GM18526 (cell line): ENCODE measurements around the gene PHB1.

Experiments used
- POLR2A ChIP-seq: IDR thresholded peaks from 3 replicates; pipeline ENCODE4 v1.6.1; 2011; ENCODE audit not compliant: insufficient read length; ENCODE audit errors: extremely low read depth

PHB1 gene

DNA sequence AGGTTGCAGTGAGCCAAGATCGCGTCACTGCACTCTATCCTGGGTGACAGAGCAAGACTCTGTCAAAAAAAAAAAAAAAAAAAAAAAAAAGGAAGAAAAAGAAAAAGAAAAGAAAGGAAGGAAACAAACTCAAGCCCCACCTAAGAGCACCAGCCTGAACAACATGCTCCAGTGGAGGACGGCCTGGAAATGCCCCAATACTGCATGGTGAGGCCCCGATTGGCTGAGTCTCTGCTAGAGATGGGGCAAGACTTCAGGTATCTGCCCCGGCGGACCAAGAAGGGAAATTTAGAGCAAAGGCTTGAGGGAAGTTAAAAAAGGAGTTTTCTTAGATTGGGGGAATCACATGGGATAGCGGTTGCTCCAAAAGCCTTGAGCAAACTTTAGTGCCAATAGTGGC lies 42.3 kb downstream of the PHB1 start:
- no peak for TF ChIP-seq POLR2A

DNA sequence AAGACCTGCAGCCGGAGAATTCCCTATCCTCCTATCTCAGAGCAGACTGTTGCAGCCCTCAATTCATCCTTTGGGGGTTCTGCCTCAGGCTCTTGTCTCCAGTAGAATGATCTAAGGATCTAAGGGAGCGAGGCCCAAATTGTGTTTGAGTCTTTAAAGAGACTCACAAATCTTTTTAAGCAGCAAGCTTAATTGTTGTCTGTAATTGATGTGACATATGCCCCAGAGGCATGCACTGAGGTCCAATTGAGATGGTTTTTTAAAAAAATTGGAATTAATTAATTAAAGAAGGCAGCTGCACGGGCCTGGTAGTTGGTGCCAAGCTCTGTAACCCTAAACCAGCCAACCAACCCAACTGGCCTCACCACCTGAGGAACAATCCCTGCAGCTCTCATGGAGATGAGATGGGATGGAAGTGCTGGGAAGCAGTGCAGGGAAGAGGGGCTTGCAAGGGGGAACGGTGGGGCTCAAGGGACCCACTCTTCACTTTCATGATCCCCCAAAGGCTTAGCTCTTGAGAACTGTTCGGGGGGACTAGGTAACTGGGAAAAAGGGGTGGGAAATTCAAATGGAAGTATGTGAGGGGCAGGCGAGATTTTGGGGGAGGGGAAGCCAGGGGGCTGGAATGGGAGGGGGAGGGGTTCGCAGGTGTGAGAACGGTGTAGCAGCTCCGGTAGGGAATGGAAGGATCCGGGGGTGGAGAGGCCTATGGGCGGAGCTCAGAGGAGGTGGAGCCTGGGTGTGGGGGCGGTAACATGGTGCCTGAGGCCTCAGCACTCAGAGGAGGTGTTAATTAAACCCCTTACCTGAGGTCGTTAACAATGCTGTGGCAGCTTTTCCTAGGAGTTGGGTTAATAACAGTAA lies 43.5 kb downstream of the PHB1 start:
- TF ChIP-seq POLR2A = no peak

DNA sequence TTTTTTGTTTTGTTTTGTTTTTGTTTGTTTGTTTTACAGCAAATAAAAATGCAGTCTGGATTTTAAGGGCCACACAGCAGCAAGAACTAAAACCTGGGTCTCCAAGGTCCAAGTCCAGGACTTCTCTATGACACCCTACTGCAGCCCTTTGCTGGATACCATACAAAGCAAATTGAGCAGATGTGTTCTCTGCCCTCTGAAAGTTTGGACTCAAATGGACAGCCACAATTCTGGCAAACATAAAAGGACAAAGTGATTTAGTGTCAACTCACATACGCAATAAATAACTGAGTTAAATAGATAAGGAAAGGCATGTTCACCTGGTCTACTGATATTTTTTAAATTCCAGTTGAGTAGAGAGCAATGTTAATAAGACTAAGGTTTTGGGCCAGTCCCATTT lies 44.9 kb downstream of the PHB1 start:
- TF ChIP-seq POLR2A = no peak

DNA sequence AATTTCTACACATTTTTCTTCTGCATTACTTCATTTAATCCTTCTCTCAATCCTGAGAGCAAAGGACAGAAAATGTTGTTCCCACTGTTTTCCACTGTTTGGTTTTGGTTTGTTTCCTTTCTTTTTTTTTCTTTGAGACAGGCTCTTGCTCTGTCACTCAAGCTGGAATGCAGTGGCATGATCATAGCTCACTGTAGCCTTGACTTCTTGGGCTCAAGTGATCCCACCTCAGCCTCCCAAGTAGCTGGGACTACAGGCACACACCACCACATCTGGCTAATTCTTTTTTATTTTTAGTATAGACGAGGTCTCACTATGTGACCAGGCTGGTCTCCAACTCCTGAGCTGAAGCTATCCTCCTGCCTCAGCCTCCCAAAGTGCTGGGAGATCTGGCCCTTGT lies 45.6 kb downstream of the PHB1 start:
- TF ChIP-seq POLR2A = no peak

DNA sequence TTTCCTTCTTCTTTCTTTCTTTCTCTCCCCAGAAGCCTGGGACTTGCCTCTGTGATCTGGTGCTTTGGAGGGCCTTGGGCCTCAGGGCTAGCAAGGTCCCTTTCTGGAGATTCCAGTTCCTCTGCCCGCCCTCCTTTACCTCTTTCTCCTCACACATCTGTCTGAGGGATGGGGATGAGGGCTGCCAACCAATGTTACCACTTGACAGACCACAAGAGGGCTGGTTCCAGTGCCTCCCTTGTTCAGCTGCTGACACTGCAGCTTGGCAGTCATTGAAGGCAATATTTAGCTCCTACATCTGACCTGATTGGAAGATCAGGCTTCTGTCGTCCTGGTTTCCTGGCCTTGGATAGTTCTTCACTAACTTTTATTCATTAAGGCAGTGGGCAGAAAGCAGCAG lies 49.0 kb downstream of the PHB1 start:
- no peak for TF ChIP-seq POLR2A

DNA sequence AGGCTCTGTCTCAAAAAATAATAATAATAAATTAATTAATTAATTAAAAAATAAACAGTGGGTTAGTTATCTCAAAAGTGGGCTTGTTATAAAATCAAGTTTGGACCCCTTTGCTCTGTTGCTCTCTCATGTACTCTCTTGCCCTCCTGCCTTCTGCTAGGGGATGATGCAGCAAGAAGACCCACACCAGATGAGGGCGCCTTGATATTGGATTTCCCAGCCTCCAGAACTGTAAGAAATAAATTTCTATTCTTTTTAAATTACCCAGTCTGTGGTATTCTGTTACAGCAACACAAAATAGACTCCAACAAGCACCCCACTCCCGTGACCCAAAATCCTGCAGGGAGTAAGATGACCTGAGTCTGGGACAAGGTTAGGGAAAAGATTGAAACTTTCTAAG lies 50.6 kb downstream of the PHB1 start:
- no peak for TF ChIP-seq POLR2A

DNA sequence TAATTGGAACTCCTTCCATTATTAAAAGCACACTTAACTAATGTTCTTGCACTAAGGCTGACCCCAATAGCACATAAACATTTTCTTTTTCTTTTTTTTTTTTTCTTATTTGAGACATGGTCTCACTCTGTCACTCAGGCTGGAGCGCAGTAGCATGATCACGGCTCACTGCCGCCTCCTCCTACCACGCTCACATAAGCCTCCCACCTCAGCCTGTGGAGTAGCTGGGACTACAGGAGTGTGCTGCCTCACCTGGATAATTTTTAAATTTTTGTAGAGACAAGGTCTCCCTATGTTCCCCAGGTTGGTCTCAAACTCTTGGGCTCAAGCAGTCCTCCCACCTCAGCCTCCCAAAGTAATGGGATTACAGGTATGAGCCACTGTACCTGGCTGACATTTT lies 51.4 kb downstream of the PHB1 start:
- TF ChIP-seq POLR2A = no peak

DNA sequence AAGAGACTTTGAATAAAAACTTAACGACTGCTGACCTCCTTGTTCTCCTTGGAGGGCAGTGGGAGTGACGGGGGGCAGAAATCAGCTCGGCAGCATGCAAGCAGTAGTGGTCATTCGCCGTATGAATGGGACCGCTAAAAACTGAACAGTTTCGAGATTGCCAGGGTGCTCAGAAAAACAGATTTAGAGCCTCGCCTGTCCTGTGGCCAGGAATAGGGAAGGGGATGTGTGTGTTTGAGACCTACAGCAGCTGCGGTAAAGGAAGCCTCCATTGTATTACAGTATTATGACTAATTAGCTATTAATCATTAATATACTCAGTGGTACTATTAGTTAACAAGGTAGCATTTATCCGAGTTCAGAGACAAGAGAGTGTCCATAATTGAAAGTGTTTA lies 52.0 kb downstream of the PHB1 start:
- no peak for TF ChIP-seq POLR2A

DNA sequence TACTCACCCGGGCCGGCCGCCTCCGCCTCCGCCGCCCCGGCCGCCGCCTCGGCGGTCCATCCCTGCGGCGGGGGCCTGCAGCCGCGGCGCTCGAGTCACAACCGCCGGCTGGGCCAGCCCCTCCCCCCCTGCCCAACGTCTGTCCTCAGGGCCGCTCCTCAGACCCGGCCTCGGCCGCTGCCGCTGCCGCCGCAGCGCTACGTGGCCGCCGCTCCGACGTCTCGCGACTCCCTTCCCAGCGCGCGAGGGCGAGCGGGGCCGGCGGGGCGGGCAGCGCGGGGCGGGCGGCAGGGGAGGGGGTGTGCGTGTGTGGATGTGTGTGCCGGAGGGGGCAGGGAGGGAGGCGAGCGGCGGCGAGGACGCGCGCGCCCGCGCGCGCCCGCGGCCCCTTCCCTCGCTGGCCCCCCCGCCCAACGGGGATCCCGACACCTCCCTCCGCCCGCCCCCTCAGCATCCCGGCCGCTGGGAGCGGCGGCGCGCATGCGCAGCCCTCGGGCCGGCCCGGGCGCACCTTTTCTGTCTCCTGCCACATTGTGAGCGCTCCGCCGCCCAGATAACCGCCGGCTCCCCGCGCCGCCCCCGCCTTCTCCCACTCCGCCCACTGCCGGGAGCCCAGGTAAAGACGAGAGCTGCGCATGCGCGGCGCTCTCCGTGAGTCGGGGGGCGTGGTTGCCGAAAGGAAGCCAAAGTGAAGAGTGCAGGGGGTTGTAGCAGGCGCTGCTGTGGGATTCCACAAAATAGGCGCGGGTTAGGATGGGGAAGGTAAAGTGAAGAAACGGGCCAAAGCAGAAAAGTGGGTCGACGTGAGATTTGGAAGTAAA lies 52.6 kb downstream of the PHB1 start, which contains the start of gene ZNF652:
Gene ZNF652 (minus strand): TSS at position 349 of the 821 bp plus-strand sequence. CDS start 44,525 bp downstream, outside the sequence.
- peak; percentile 16 for TF ChIP-seq POLR2A

DNA sequence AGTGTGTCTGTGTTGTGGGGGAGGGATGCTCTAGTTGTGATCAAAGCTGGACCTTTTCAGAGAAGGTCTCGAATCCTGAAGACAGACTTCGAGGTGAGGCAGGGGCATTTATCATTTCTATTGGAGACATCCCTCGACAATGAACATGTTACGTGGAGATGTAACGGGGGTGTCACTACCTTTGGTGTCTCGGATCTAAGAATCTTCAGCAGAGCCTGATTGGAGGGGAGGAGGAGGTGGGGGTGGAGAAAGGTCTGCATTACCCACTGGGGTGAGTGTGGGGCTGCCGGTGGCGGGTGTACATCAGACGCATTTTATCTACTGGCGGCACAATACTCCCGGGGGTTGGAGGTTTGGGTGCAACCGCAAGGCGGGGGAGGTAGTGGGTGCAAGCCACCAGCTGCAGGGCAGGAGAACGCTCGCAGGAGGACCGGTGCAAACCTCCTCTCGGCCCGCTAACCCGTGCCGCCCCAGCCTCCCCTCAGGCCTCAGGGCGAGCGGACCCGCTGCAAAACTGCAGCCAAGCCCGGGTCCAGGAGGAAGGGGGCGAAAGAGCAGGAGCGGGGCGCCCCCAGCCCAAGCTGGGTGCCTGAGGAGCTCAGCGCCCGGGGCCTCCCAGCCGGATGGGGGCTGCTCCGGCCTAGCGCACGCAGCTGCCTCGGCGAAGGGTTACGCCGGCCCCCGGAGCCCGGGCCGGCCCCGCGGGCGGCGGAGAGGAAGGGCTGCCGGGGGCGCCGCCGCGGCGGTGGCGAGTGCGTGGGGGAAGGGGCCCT lies 53.4 kb downstream of the PHB1 start:
- peak; percentile 70 for TF ChIP-seq POLR2A

DNA sequence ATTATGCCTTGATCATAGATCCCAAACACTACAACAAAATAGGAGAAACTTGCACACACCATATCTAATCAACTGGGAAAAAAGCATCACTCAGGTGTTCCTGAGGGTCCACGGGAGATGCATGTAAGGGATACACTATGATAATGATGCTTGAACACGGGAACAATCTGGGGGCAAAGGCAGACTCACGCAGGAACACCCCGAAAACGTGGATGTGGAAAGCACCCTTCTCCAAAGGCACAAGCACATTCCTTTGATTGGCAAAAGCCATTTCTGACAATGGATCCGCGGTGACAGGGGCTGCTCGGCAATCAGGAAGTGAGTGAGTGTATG lies 53.9 kb downstream of the PHB1 start:
- TF ChIP-seq POLR2A = no peak

DNA sequence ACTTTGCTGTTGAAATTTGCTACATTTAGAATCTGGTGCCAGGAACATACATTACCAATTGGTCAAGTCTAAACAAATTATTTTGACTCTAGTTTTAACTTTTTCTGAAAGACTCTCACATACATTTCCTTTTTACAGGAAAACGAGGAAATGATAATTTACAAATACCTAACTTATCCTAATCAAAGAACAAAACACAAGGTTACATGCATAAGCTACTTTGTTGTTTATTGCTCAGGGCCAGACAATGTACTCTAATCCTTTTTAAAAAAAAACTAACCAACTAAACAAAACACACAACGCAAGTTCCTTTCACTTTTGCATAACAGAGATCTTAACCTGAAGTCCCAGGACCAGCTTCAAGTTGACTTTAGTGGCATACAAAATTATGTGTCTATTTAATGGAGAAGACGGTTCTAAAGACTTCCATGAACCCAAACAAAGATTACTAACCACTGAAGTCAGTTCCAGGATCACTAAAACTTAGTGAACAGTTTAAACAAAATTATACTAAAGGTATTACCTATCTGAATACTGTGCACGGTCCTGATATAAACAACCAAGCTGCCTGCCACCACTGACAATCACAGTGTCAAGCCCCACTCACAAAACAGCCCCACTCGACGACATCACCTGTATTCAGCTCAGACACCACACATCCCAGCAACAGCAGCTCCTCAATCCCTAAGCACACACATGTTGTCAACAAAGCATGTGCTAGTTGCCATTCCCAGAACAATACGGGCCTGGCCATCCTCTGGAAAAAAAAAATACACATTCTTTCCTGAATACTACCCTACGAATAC lies 54.5 kb downstream of the PHB1 start:
- no peak for TF ChIP-seq POLR2A

DNA sequence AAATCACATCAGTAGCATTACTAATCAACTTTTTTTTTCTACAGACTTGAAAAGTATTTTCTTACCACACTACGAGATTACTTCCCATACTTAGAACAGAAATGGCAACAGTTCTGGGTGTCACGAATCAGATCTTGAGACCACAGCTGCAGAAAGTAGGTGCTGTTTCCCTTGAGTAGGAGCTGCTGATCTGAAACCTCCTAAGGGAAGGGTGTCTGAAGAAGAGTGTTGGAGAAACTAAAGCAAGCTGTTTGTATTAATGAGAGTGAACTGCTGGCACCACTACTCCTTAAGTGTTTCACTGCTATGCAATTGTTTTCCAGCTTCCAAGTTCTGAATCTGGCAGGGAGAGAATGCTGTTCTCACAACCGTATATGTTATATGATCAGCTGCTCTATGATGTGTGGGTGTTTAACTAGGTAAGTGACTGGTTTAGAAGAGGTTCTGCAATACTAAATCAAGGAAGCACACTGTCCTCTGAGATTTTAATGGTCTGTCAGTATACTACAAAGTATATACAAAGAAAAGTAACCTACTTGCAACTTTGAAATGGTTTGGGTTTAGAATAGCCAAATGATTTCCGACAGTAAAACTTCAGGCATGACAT lies 55.9 kb downstream of the PHB1 start:
- TF ChIP-seq POLR2A = no peak

DNA sequence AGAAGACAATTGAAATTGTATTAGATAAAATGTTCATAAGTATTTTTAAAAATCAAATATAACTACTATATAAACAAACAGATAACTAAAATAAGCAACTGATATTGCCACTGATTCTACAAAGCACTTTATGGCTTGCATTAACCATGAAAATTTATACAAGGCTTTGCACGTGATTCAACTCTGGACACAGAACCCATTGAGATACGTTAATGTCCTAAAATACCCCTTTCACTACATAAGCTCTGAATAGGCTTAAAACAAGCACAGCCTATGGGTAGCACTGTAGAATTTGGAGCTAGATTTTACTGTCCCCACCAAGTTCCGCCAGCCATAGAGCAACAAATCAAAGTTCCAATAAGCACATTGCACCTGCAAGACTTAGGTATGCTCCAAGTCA lies 57.2 kb downstream of the PHB1 start:
- no peak for TF ChIP-seq POLR2A
